SK-N-SH (cell line): ENCODE results near the gene HSPA1A. TPM values are rescaled to one million over a fixed set of nuclear protein-coding genes. Genes with fewer than 3 reads are reported as not detected.

Source experiments
- CTCF ChIA-PET: fragments of 300-600, 350-600 bp; formaldehyde crosslinking; extraction: SDS; loops from one replicate; lab custom pipeline; 2021; lab: Yijun Ruan, JAX
- POLR2A ChIA-PET: fragments of 350-600 bp; sonication (Branson Sonifier 250); formaldehyde crosslinking; extraction: SDS; loops from one replicate; lab custom pipeline; 2020; ENCODE audit warnings: antibody characterized with exemption, inconsistent platforms; lab: Yijun Ruan, JAX
- DNase-seq: peaks from one replicate; pipeline ENCODE4 v3.0.0; 2012
- H2AFZ ChIP-seq: fragments of 200-600 bp; sonication (generic); 2 replicates; pipeline ENCODE4 v1.8.1; 2016; ENCODE audit warnings: antibody characterized with exemption, mild to moderate bottlenecking, low read depth
- H3F3A ChIP-seq: fragments of 200-600 bp; sonication (generic); replicated peaks from 2 replicates; pipeline ENCODE3; 2016; ENCODE audit warnings: antibody characterized with exemption, mild to moderate bottlenecking; ENCODE audit not compliant: insufficient read depth
- H3K27ac ChIP-seq, 2 experiments: fragments of 200-500 bp in 1 of 2; fragments of 200-600 bp in 1 of 2; sonication (Bioruptor generic) in 1 of 2; sonication (generic), shearing (Covaris generic) in 1 of 2; 2 replicates each; pipeline versions ENCODE4 v1.5.1 to v1.6.1; 2014 to 2016; ENCODE audit warnings: low read depth in 2 of 2, inconsistent platforms in 1 of 2, low read length in 1 of 2, mild to moderate bottlenecking in 1 of 2, mixed read lengths in 1 of 2
- H3K27me3 ChIP-seq: fragments of 200-600 bp; sonication (generic), shearing (Covaris generic); 2 replicates; pipeline ENCODE4 v1.6.1; 2016; ENCODE audit warnings: mixed run types; ENCODE audit not compliant: insufficient read depth
- H3K36me3 ChIP-seq, 2 experiments: fragments of 200-500 bp in 1 of 2; fragments of 200-600 bp in 1 of 2; sonication (Bioruptor generic) in 1 of 2; sonication (generic) in 1 of 2; replicated peaks in 1 of 2; 2 replicates each; pipeline versions ENCODE3 to v1.5.1; 2014 to 2016; ENCODE audit warnings: low read length in 1 of 2, mild to moderate bottlenecking in 1 of 2; ENCODE audit not compliant: insufficient read depth in 2 of 2, control insufficient read depth in 1 of 2
- H3K4me1 ChIP-seq, 2 experiments: fragments of 200-500 bp in 1 of 2; fragments of 200-600 bp in 1 of 2; sonication (Bioruptor generic) in 1 of 2; sonication (generic), shearing (Covaris generic) in 1 of 2; 2 replicates each; pipeline versions ENCODE4 v1.5.1 to v1.6.1; 2014 to 2016; ENCODE audit warnings: low read depth in 1 of 2, low read length in 1 of 2, mixed run types in 1 of 2; ENCODE audit not compliant: insufficient read depth in 2 of 2, control insufficient read depth in 1 of 2
- H3K4me2 ChIP-seq: fragments of 200-600 bp; sonication (generic), shearing (Covaris generic); 2 replicates; pipeline ENCODE4 v1.6.1; 2017; ENCODE audit warnings: mixed run types
- H3K4me3 ChIP-seq, 2 experiments: fragments of 200-500 bp in 1 of 2; fragments of 200-600 bp in 1 of 2; sonication (Bioruptor generic) in 1 of 2; sonication (generic), shearing (Covaris generic) in 1 of 2; 2 replicates each; pipeline versions ENCODE4 v1.5.1 to v1.8.1; 2014 to 2016; ENCODE audit warnings: low read depth in 2 of 2, inconsistent platforms in 1 of 2, low read length in 1 of 2, mild to moderate bottlenecking in 1 of 2, mixed read lengths in 1 of 2, moderate library complexity in 1 of 2
- H3K79me2 ChIP-seq: fragments of 200-600 bp; sonication (generic); 2 replicates; pipeline ENCODE4 v1.8.1; 2017; ENCODE audit warnings: mild to moderate bottlenecking; ENCODE audit not compliant: insufficient read depth
- H3K9ac ChIP-seq: fragments of 200-600 bp; sonication (generic); 2 replicates; pipeline ENCODE4 v1.6.1; 2017; ENCODE audit warnings: mixed run types
- H3K9me2 ChIP-seq: fragments of 200-600 bp; sonication (generic); 2 replicates; pipeline ENCODE4 v1.6.1; 2017; ENCODE audit warnings: mixed run types
- H3K9me3 ChIP-seq: fragments of 200-600 bp; sonication (generic); 2 replicates; pipeline ENCODE4 v1.6.1; 2017; ENCODE audit warnings: mixed run types, mild to moderate bottlenecking, moderate library complexity
- H4K20me1 ChIP-seq: fragments of 200-600 bp; sonication (generic); 2 replicates; pipeline ENCODE4 v1.6.1; 2017; ENCODE audit warnings: mild to moderate bottlenecking, mixed run types; ENCODE audit not compliant: insufficient read depth
- CHD2 ChIP-seq: fragments of 150-350 bp; IDR thresholded peaks from 2 replicates; pipeline ENCODE4 v1.6.1; 2018; ENCODE audit warnings: low read length; ENCODE audit not compliant: partially characterized antibody
- ELF1 ChIP-seq: IDR thresholded peaks from 2 replicates; pipeline ENCODE4 v1.4.0; 2012
- EP300 ChIP-seq, 2 experiments: IDR thresholded peaks; 2 replicates each; pipeline versions ENCODE4 v1.4.0 to v1.6.1; 2012; ENCODE audit warnings: borderline replicate concordance in 1 of 2, low read depth in 1 of 2, low read length in 1 of 2
- EZH2phosphoT487 ChIP-seq: fragments of 200-600 bp; sonication (generic); IDR thresholded peaks from 2 replicates; pipeline ENCODE4 v1.6.1; 2017; ENCODE audit warnings: low read depth, mixed run types, mild to moderate bottlenecking, antibody characterized with exemption, moderate library complexity, borderline replicate concordance
- FOSL2 ChIP-seq: IDR thresholded peaks from 2 replicates; pipeline ENCODE4 v1.4.0; 2012; ENCODE audit warnings: low read depth, mild to moderate bottlenecking, moderate library complexity, borderline replicate concordance
- FOXJ3 ChIP-seq: sonication (generic); formaldehyde crosslinking; IDR thresholded peaks from 2 replicates; pipeline ENCODE4 v1.5.1; 2020; ENCODE audit warnings: mild to moderate bottlenecking, missing genetic modification reagents
- GABPA ChIP-seq: IDR thresholded peaks from 2 replicates; pipeline ENCODE4 v1.4.0; 2012; ENCODE audit warnings: low read depth, mild to moderate bottlenecking
- GATA2 ChIP-seq: sonication (generic); formaldehyde crosslinking; IDR thresholded peaks from 2 replicates; pipeline ENCODE4 v1.5.0; 2020; ENCODE audit warnings: mild to moderate bottlenecking, missing genetic modification reagents
- IRF3 ChIP-seq: fragments of 150-350 bp; IDR thresholded peaks from 2 replicates; pipeline ENCODE4 v1.6.1; 2016; ENCODE audit warnings: mild to moderate bottlenecking, low read depth, low read length
- MAX ChIP-seq: IDR thresholded peaks from 2 replicates; pipeline ENCODE4 v1.4.0; 2012; ENCODE audit warnings: low read depth
- MEF2A ChIP-seq: IDR thresholded peaks from 2 replicates; pipeline ENCODE4 v1.4.0; 2012; ENCODE audit warnings: low read depth, borderline replicate concordance
- MXI1 ChIP-seq: IDR thresholded peaks from 2 replicates; pipeline ENCODE4 v1.6.1; 2012; ENCODE audit warnings: mild to moderate bottlenecking, low read depth, low read length, improper control_type of control experiment
- PBX3 ChIP-seq: IDR thresholded peaks from 2 replicates; pipeline ENCODE4; 2012
- POLR2AphosphoS5 ChIP-seq: IDR thresholded peaks from 2 replicates; pipeline ENCODE4 v1.6.1; 2012; ENCODE audit warnings: low read depth, low read length
- RCOR1 ChIP-seq: fragments of 150-350 bp; IDR thresholded peaks from 2 replicates; pipeline ENCODE4 v1.6.1; 2017; ENCODE audit warnings: antibody characterized with exemption, low read length
- REST ChIP-seq: IDR thresholded peaks from 2 replicates; pipeline ENCODE4 v1.6.1; 2012; ENCODE audit warnings: mild to moderate bottlenecking, low read depth, low read length, moderate library complexity
- RFX5 ChIP-seq: IDR thresholded peaks from 2 replicates; pipeline ENCODE4 v1.6.1; 2012; ENCODE audit warnings: mild to moderate bottlenecking, improper control_type of control experiment, low read length
- RXRA ChIP-seq: IDR thresholded peaks from 2 replicates; pipeline ENCODE4 v1.4.0; 2012; ENCODE audit warnings: low read depth, mild to moderate bottlenecking, borderline replicate concordance
- SIN3A ChIP-seq: IDR thresholded peaks from 2 replicates; pipeline ENCODE4 v1.6.1; 2012; ENCODE audit warnings: low read depth, mild to moderate bottlenecking, low read length, moderate library complexity, borderline replicate concordance
- SMC3 ChIP-seq: IDR thresholded peaks from 2 replicates; pipeline ENCODE4 v1.6.1; 2012; ENCODE audit warnings: low read depth, low read length, improper control_type of control experiment
- TAF1 ChIP-seq: IDR thresholded peaks from 2 replicates; pipeline ENCODE4 v1.6.1; 2012; ENCODE audit warnings: low read depth, mild to moderate bottlenecking, low read length, moderate library complexity, borderline replicate concordance
- TCF12 ChIP-seq: IDR thresholded peaks from 2 replicates; pipeline ENCODE4 v1.4.0; 2012
- TEAD4 ChIP-seq: IDR thresholded peaks from 2 replicates; pipeline ENCODE4 v1.4.0; 2012; ENCODE audit warnings: mild to moderate bottlenecking, borderline replicate concordance; ENCODE audit not compliant: insufficient read depth
- USF1 ChIP-seq: IDR thresholded peaks from 2 replicates; pipeline ENCODE4 v1.4.0; 2012; ENCODE audit warnings: low read depth, borderline replicate concordance
- USF2 ChIP-seq: fragments of 150-350 bp; IDR thresholded peaks from 2 replicates; pipeline ENCODE4 v1.6.1; 2017; ENCODE audit warnings: antibody characterized with exemption, low read length, low read depth, borderline replicate concordance
- YY1 ChIP-seq: IDR thresholded peaks from 2 replicates; pipeline ENCODE4 v1.4.0; 2012; ENCODE audit warnings: low read depth, mild to moderate bottlenecking
- WGBS: methylation state at CpG from one replicate; pipeline ENCODE4 v1.1.6; 2017; ENCODE audit warnings: low lambda C conversion rate; 5-methylcytosine and 5-hydroxymethylcytosine counted together
- polyA plus RNA-seq, 3 experiments: library from polyadenylated mRNA; depleted of rRNA; stranded (reverse); fragments of >200 nt; gene quantifications; 2 replicates each; pipeline ENCODE4 v1.2.3, GENCODE V29; 2012

The HSPA1A gene
- polyA plus RNA-seq, 1 of the 3 experiments (the other 2 are of a cell fraction) = 119 TPM

GRCh38 chr6:31792761-31793171 lies 22.6 kb upstream of the HSPA1A start:
- Histone ChIP-seq H3F3A (peaks cover 25% of the 10 kb centered on the region), H4K20me1 (no peaks in the 10 kb centered on the region), H3K9me3 (no peaks in the 10 kb centered on the region), H3K79me2 (peaks cover 38% of the 10 kb centered on the region), H3K36me3 (peaks cover 23 to 31% of the 10 kb centered on the region in 2 experiments), H3K4me1 (peaks cover 3 to 12% of the 10 kb centered on the region in 2 experiments; a peak in 3 of 4 replicates), H3K9me2 (no peaks in the 10 kb centered on the region), H3K4me2 (peak overlapping the region; percentile 53; the same call in 1 of the 2 replicates), H3K27me3 (no peaks in the 10 kb centered on the region), H3K4me3 (no peak overlapping the region), H3K9ac (no peak overlapping the region), H2AFZ (no peak overlapping the region), H3K27ac (peak overlapping the region in 1 of 2 experiments; percentile 72; a peak in 2 of 4 replicates)
- CTCF ChIA-PET = interaction anchor here (2.3 to 3.8 kb wide), 2 partner anchors 16 to 23 kb away, joined by 16 to 62 read pairs; partner anchors contain the start of gene VWA7
- TF ChIP-seq SMC3 (no peak), CHD2 (no peak), TCF12 (no peak), EZH2phosphoT487 (no peak), MAX (no peak), ELF1 (no peak), USF2 (no peak), RXRA (no peak), USF1 (peak; percentile 54), TEAD4 (no peak), EP300 (IDR thresholded peaks at IDR 0.05; ENCODE audit: borderline replicate concordance in 1 of 2, low read depth in 1 of 2, low read length in 1 of 2) (no peak), TAF1 (no peak), GABPA (peak; percentile 42; the same call in 1 of the 2 replicates), RFX5 (no peak), IRF3 (no peak), SIN3A (no peak), YY1 (no peak), GATA2 (no peak), FOSL2 (peak; percentile 36; the same call in 1 of the 2 replicates), MEF2A (no peak), RCOR1 (no peak), REST (no peak), POLR2AphosphoS5 (no peak), MXI1 (no peak), FOXJ3 (CRISPR knock-in tag) (no peak), PBX3 (no peak)
- WGBS = 45% methylated on average over 9 of the region's 12 CpGs
- no peak for DNase-seq
- POLR2A ChIA-PET = no interaction called here
